NCI-H748 treated with DMSO at 0.1 percent for 48 hours (cell line): ENCODE measurements around the gene FOXJ2.
"Not testable (repeated sequence)": the region's sequence is repeated elsewhere in the genome, so short reads cannot be mapped to it uniquely, and the experiment has no call there.

Experiments used
- DNase-seq: peaks from one replicate; lab custom pipeline; 2025; lab: John Stamatoyannopoulos, UW

FOXJ2 gene

DNA sequence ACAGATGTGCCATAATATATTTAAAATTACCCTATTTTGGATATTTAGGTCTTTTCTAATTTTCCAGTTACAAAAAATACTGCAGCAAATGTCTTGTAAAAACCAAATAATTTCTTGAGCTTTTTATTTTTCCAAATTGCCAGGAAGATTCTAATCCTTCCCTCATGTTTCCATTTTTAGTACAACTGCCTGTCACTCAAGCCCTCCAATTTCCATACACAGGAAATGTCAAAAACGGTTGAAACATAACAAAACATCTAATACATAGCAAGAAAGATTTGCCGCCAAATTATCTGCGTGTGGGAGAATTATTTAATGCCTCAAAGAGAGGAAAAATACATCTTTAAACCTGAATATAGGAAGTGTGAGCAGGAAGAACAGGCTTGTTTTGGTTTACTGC is 2.3 kb upstream of the FOXJ2 start:
- no peak for DNase-seq

DNA sequence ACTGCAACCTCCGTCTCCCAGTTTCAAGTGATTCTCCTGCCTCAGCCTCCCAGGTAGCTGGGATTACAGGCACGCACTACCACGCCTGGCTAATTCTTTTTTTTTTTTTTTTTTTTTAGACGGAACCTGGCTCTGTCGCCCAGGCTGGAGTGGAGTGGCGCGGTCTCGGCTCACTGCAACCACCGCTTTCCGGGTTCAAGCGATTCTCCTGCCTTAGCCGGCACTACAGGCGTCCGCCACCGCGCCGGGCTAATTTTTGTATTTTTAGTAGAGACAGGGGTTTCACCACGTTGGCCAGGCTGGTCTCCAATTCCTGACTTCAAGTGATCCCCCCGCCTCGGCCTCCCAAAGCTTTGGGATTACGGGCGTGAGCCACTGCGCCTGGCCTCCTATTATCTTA is 1.5 kb upstream of the FOXJ2 start:
- not testable (repeated sequence) for DNase-seq

DNA sequence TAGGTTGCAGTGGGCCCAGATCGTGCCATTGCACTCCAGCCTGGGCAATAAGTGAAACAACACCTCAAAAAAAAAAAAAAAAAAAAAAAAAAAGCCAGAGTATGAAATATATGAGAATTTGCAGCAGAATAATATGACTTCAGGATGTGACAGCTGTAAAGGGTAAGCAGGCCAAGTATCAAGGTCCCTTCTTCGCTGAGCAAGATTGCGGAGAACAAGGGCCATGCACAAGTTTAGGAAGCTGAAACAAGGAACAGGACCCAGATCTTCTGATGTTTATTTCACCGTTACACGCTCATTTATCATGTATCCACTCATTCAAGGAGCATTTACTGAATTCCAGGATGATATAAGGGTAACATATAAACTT is 659 bp upstream of the FOXJ2 start:
- no peak for DNase-seq

DNA sequence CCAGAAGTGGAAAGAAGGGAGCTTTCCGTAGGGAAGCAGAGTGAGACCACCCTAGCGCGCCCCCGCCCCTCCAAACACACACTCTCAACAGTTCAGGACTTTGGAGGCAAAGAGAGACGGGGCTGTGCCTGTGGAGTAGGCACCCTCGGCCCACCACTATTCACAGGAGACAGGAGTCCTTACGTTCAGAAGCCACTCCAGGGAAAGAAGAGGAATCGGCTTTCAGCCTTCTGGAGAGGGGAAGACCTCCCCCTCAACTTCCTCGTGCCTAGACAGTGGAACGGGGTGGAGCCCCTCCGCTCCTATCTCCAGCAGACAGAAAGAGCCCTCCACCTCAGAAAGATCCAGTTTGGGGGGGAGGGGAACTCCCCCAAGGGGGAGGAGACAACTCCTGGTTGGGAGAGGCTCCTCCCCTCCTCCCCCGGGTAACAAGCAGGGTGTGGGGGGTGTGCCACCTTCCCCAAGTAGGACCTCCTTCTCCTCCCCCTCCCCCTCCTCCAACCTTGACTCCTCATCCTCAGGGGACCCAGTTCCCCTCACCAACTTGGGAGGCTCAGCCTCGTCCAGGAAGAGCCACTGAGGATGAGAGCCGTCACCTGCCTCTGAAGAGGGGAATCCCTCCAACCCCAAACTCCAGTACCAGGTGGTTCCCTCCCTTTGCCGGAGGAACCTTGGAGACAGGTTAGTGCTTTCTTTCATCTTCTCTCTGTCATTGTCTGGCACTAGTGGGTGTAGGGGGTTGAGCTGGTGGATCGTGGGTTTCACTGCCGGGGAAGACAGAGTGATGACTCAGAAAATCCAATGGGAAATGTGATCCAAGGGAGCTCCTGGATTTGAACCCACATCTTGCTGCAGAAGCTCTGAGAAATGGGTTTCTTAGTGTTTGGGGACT is 883 bp downstream of the FOXJ2 start:
- DNase-seq: no peak

DNA sequence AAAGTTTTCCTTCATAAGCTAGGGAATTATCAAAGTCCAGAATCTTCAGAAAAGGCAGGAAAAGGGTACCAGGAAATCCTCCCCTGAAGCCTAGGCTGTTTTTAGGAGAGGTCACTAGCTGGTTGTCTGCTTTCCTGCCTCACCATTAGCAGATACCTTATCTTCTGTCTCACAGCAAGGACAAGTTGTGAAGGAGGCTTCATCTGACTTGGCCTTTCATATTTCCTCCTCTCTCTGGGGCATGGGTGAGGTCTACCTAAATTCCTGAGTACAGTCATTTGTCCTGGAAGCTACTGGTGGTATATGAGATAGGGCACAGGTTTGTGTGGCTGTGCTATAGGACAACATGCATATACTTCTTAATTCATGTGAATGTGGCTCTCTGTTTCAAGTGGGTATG is 2.3 kb downstream of the FOXJ2 start:
- DNase-seq: no peak

DNA sequence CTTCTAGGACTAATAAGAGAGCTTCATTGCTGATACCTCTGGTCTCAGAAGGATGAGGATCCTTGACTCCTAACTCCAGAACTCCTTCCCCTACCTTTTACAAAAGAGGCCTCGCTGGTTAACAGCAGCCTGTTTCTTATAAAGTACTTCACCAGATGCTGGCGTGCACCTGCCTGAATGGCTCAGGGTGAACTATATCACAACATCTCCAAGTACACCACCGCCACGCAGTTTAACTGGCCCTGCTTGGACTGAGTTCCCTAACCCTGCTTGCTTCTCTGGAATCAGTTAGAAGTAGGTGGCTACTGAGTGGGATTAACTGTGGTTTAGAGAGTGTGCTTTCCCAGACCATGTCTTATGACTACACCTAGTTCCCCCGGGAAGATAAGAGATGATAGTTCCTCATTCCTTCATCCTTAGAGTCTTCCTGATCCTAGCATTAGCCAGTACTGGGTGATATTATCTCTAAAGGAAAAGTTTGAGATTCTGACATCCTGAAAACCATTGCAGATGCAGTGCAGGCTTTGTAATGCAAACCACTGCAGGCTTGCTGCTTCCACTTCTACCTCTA is 3.0 kb downstream of the FOXJ2 start:
- DNase-seq: no peak

DNA sequence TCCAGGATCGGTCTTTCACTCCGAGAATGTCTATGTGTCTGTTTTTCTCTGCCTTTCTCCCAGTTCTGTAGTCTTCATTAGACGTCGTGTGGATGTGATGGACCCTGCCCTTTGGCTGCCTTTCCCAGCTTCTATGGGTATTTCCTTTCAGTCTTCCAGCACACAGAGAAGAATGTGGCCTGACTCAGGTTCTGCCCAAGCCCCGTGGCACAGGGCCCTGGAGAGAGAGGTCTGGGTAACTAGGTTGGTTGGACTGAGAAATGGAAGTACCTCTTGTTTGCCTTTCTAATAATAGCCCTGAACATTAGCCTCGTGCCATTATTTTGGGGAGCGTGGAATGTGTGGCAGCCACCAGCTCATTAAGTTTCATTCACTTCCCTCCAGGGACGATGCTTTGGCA is 3.8 kb downstream of the FOXJ2 start:
- no peak for DNase-seq

DNA sequence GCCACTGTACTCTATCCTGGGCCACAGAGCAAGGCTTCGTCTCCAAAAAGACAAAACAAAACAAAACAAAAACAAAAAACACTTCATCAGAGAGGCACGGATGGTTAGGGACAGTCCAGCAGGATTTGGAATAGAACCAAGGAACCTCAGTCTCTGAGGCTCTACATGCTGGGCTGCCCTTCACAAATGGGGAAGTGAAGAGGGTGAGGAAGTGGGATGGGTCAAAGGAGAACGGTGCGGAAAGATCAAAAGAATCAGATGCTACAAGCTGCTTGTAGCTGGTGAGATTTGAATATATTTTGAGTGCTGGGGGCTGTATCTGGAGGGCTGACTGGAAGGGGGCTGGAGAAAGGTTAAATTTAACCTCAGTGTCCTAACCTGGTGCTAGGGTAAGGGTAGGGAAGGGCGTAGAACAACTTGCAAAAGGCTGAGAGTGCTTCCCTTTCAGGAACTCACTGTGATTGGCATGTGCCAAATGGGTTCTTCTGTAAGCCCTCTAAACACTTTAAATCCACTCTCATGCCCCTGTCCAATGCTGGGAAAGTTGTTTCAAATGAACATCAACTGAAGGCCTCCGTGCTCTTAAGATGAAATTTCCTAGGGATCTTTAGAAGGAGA is 4.6 kb downstream of the FOXJ2 start:
- no peak for DNase-seq

DNA sequence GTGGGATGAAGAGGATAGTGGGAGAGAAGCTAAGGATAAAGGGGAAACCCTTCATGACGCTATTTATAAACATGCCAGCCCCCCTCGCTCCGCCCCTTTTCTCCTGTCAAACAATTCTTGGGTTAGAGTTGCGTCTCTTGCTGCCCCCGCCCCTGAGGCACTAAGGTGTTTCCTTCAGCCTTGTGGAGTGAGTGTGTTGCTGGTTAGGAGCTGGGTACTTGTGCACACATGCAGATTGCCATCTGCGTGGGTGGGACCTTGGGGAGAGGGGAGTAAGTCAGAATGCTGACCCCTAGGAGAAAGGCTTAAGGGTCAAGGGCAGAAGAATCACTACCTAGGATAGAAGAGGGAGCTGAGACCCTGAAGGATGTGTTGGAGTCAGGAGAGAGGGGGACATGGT is 5.4 kb downstream of the FOXJ2 start:
- DNase-seq: no peak

DNA sequence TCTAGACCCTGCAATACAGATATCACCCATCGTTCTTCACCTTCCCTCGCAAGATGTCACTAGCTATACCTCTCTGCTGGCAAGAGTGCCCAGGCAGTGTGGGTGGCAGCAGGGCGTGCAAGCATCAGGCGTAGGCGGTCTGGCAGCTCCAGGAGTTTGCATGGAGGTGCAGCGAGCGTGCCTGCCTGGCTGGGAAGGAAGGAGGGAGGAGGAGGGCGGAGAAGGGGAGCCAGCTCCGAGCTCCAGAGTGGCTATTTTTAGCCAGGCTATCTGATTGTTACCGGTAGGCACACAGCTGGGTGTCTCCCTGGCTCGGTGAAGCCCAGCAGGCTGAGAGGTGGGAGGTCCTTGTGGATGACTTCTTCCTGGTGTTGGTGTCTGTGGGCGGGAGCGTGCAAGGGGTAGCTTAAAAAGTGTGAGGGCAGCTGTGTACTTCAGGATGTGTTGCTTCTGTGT is 6.2 kb downstream of the FOXJ2 start:
- no peak for DNase-seq

DNA sequence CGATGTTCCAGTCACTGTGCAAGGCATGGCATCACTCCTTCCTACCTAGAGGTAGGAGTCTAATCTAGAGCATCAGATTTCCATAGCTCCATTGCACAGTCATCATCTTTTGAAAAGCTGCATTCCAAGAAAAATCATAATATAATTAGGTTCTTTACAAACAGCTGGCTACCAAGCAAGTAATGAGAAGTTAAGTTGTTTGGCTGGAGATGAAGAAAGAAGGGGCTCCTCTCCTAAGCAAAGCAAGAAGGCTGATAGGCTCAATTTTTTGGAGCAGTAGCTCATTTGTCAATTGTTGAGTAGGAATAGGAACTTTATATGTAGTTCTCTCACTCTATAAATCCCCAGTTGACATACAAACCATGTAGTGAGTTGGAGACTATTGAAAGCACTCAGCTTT is 8.3 kb downstream of the FOXJ2 start:
- no peak for DNase-seq

DNA sequence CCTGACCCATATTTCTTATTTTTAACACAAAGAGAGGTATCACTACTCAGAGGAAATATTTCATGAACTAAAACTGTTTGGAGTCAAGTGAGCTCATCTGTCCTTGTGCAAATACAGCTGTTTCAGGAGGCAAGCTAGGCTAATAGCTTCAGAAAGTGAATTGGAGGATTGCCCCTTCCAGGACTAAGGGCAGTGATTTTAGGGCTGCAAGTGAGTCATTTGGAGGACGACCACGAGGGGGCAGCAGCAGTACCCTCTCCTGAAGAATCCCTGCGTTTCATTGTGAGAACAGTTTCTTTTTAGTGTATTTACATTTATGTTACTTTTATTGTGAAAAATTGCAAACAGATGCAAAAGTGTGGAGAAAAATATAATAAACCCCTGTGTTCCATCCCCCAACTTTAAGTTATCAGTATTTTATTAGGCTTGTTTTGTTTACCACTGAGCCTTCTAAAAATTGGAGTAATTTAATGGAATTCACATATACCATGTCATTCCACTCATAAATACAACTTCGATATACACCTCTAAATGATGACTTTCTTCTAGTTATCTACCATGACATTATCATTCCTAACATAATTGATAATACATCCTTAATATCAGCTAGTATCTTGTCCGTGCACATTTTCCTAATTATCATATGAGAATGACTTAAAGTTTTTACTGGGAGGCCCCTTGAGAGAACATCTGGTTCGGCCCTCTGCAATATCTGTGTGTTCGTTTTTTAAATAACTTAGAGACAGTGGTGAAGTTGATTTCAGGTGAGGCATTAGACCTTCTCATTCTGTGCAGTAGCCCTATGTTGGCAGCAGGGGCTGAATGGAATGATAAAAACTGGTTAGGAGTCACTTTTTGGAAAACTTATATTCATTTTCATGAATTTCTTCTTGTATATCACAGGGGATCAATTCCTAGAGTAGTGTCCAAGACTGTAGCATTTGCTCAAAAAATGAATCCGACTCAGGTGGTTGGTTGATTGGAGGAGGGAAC is 13.7 kb downstream of the FOXJ2 start:
- DNase-seq: peak; percentile 35

DNA sequence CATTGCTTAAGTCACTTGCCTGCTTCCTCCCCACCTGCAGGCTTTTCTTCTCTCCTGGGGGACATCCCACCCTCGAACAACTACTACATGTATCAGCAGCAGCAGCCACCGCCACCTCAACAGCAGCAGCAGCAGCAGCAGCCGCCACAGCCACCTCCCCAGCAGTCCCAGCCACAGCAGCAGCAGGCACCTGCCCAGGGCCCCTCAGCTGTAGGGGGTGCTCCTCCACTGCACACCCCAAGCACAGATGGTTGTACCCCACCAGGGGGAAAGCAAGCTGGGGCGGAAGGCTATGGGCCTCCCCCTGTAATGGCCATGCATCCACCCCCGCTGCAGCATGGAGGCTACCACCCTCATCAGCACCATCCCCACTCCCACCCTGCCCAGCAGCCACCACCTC is 15.3 kb downstream of the FOXJ2 start:
- no peak for DNase-seq

DNA sequence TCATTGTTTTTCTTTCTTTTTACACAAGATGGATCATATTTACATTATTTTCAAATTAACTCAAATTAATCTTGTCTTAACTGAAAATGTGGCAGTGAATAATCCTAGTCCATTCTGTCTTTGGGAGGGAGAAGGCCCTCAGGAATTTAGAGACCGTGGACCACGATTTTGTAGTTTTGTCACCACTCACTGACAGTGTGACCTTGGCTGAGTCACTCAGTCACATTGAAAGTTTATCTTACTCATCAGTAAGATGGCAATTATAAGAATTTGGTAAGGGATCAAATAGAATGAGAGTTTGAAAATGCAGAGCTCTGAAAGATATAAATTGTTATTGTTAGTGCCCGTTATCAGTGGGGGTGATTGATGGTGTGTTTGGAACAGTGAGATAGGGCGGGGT is 16.4 kb downstream of the FOXJ2 start:
- no peak for DNase-seq

DNA sequence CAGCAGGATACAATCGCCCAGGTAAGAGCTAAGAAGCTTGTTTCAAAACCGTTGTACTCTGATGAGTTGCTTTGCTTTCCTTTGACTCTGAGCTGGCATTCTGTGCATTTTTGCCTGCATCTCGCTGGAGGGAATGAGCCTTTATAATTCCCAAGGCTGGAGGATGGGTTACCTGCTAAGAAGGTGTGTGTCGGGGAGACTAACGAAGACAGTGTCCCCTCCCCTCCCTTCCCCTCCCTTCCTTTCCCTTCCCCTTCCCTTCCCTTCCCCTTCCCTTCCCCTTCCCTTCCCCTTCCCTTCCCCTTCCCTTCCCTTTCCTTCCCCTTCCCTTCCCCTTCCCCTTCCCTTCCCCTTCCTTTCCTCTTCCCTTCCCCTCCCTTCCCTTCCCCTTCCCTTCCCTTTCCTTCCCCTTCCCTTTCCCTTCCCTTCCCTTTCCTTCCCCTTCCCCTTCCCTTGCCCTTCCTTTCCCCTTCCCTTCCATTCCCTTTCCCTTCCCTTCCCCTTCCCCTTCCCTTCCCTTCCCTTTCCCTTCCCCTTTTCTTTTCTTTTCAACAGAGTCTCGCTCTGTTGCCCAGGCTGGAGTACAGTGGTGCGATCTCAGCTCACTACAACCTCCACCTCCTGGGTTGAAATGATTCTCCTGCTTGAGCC is 18.2 kb downstream of the FOXJ2 start:
- no peak for DNase-seq

DNA sequence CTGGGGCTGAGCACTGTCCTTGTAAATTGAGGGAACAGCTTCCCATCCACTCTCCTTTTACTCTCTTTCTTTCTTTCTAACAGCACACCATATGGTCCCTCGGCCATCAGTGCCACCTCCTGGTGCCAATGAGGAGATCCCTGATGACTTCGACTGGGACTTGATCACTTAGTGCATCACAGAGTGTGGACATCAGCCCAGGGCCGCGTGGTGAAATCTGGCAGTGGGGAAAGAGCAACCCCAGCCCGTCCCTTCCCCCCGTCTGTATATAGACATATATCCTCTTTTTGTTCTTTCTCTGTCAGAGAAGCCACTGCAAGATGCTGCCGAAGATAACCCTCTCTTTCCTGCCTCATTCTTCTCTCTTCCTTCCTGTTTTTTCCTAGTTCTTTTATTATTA is 20.2 kb downstream of the FOXJ2 start:
- DNase-seq: no peak

DNA sequence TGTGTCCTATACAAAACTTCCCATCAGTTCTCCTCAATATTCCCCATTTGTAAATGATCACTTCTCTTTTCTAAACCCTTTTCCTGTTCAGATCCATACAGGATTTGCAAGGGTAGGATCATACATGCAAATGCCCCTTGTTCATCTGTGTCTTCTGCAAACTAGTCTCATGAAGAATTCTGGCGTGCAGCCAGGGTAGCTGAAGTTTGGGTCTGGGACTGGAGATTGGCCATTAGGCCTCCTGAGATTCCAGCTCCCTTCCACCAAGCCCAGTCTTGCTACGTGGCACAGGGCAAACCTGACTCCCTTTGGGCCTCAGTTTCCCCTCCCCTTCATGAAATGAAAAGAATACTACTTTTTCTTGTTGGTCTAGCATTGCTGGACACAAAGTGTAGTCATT is 22.3 kb downstream of the FOXJ2 start:
- no peak for DNase-seq

DNA sequence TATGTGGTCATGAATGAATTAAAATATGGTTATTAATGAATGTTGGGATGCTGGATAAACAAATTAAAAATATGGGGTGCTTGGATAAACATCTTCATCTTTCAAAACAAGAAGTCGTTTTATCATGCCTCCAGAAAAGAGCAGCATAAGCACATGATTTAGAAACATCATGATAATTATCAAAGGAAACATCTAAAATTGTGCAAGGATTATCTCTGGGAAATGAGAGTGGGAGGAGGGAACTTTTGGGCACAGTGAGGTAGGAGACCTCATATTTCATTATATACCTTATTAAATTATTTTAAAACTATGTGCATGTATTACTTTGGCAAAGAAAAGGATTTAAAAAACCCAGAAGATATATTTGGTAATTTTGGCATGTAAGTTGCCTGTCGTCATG is 24.8 kb downstream of the FOXJ2 start:
- no peak for DNase-seq

DNA sequence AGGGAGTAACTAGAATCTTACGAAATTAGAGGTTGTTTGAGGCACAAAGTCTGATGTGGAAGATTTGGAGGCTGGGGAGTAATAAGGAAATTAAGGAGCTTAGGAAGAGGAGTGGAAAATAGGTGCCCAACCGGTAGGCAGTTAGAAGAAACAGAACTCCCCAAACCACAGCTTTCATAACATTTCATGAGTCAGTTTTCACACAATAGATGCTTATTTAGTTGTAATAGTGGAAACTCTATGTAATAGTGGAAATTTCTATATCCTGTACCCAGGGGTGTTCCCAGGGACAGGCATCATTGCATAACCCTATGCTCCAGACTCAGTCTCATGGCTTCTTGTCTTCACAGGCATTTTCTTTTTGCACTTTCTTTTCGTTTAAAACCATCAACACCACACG is 25.3 kb downstream of the FOXJ2 start:
- DNase-seq: no peak

DNA sequence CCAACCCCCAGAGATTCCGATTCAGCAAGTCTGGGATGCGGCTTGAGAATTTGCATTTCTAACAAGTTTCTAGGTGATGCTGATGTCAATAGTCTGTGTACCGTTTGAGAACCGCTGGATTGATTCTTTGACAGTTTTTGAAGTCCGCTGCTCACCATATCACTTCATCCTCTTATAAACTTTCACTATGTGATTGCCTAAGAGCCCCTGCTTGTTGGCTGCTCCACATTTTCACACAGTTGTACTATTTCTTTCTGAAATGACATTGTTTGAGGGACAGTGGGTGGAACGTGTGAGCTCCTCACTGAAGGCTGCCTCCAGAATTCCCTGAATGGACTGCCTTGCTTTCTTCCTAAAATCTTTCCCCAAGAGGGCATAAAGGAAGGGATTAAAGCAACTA is 26.0 kb downstream of the FOXJ2 start:
- no peak for DNase-seq

DNA sequence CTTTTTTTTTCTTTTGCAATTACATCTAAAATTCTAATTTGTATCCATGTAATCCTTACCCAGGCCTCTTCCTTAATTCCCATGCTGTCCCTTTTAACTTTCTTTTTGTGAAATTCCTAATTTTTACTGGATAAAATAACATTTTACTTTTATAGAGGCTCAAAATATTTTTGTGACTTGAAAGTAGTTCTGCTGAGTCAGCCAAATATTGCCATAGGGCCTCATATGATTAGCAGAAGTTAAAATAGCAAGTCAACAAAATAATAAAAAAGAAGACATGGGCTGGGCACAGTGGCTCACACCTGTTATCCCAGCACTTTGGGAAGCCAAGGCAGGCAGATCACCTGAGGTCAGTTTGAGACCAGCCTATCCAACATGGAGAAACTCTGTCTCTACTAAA is 31.6 kb downstream of the FOXJ2 start:
- DNase-seq: no peak
